Psoas muscle (tissue), 8 donors: ENCODE results near the gene FAM171A1. TPM values are rescaled to one million over a fixed set of nuclear protein-coding genes. Genes with fewer than 3 reads are reported as not detected.
"Not testable (repeated sequence)": the region's sequence is repeated elsewhere in the genome, so short reads cannot be mapped to it uniquely, and the experiment has no call there.

Experiments used
- ATAC-seq, 4 donors: fragments of 200-7000 bp; cut with Tn5 transposase; one replicate each; pipeline ENCODE4 v1.9.1; 2020; ENCODE audit warnings: moderate library complexity in 3 of 4, mild to moderate bottlenecking in 2 of 4
- DNase-seq, 2 donors: peaks; one replicate each; pipeline ENCODE4 v3.0.0-alpha.2; 2020
- H3K27ac ChIP-seq: fragments of 200-600 bp; one replicate; pipeline ENCODE4 v1.8.0; 2022
- H3K27me3 ChIP-seq, 3 donors: fragments of 200-600 bp in 1 of 3; one replicate each; pipeline versions ENCODE4 v1.6.1 to v1.8.0; 2013 to 2022; ENCODE audit warnings: low read length in 2 of 3, mild to moderate bottlenecking in 2 of 3, moderate library complexity in 1 of 3; ENCODE audit not compliant: insufficient read depth in 3 of 3
- H3K36me3 ChIP-seq, 2 donors: fragments of 200-600 bp in 1 of 2; one replicate each; pipeline versions ENCODE4 v1.6.1 to v1.8.0; 2013 to 2022; ENCODE audit warnings: low read depth in 1 of 2, mild to moderate bottlenecking in 1 of 2, moderate library complexity in 1 of 2; ENCODE audit not compliant: insufficient read depth in 1 of 2
- H3K4me1 ChIP-seq: fragments of 200-600 bp; one replicate; pipeline ENCODE4 v1.8.0; 2022
- H3K4me3 ChIP-seq: fragments of 200-600 bp; one replicate; pipeline ENCODE4 v1.8.0; 2022; ENCODE audit warnings: mild to moderate bottlenecking
- H3K9me3 ChIP-seq: fragments of 200-600 bp; one replicate; pipeline ENCODE4 v1.8.0; 2022
- CTCF ChIP-seq: fragments of 200-600 bp; IDR thresholded peaks from one replicate; pipeline ENCODE4 v1.8.0; 2022; ENCODE audit warnings: antibody characterized with exemption
- WGBS, 3 donors: extraction: QIAGEN DNeasy Blood & Tissue Kit; methylation state at CpG; one replicate each; pipeline versions ENCODE4 v1.1.6 to v1.1.7; 2013; 5-methylcytosine and 5-hydroxymethylcytosine counted together
- intact Hi-C, 2 donors: fragments of 100-400 bp; cut with DNase I; formaldehyde crosslinking; loops; one replicate each; pipeline versions ENCODE4 v1.11.0 to v1.14.2; 2022
- polyA plus RNA-seq, 3 donors: library from polyadenylated mRNA; stranded (reverse); fragments of 200-250 nt; gene quantifications; one replicate each; pipeline ENCODE4 v1.2.3, GENCODE V29; 2013
- total RNA-seq, 4 donors: library from RNA; stranded (reverse); fragmentation: NEBNext Ultra II Directional in 2 of 4; extraction: Animal tissue kit (Norgen Biotek cat#: 25700) in 2 of 4; gene quantifications; one replicate each; pipeline versions ENCODE4 v1.2.1 to v1.2.4, GENCODE V29; 2021 to 2023
- donor health status: healthy with polysubstance abuse.
- donor health status: DM: no; HTN: no; CAD: no; lungs with moderate emphysema.
- donor health status: Bipolar disorder and iron deficiency.
- donor health status: healthy.
- donor health status: DM: yes; HTN: yes; CAD: no.
- donor health status: DM: no; HTN: no; CAD: no.
- donor health status: DM: no; HTN: no; CAD: no.
- donor health status: DM: yes; HTN: yes; CAD: no.

The FAM171A1 gene
- total and polyA plus RNA-seq, 7 donors: 3.9 to 10.5 (median 5.0) TPM

GRCh38 chr10:15411010-15411409, 39.9 kb upstream of the FAM171A1 start:
- DNase-seq: no peak
- WGBS, 3 donors: 66 to 74% (median 68%) methylated on average over 4 of the region's 4 CpGs

GRCh38 chr10:15409350-15409749, 38.3 kb upstream of the FAM171A1 start:
- 71 to 87% (median 77%) methylated on average over 2 of the region's 2 CpGs for WGBS, 3 donors
- ATAC-seq, H3K9me3 ChIP-seq, DNase-seq, intact Hi-C loops, H3K36me3 ChIP-seq, H3K4me3 ChIP-seq, H3K4me1 ChIP-seq, H3K27me3 ChIP-seq, H3K27ac ChIP-seq: not testable (repeated sequence)

More at GRCh38 chr10:15411010-15411409, 39.9 kb upstream of the FAM171A1 start:
- no peak overlapping the region for H3K4me3 ChIP-seq
- no peaks in the 10 kb centered on the region for H3K4me1 ChIP-seq
- intact Hi-C loops: no loop called here
- H3K27ac ChIP-seq: no peak overlapping the region
- no peaks in the 10 kb centered on the region for H3K9me3 ChIP-seq
- no peak for TF ChIP-seq CTCF
- H3K36me3 ChIP-seq: no peaks in the 10 kb centered on the region
- ATAC-seq: no peak
- no peaks in the 10 kb centered on the region for H3K27me3 ChIP-seq

GRCh38 chr10:15408557-15408956, 37.5 kb upstream of the FAM171A1 start:
- no peak overlapping the region for H3K4me3 ChIP-seq
- ATAC-seq (no peak), DNase-seq (no peak)
- no peaks in the 10 kb centered on the region for H3K4me1 ChIP-seq
- no peak overlapping the region for H3K27ac ChIP-seq
- no peaks in the 10 kb centered on the region for H3K36me3 ChIP-seq
- no peaks in the 10 kb centered on the region for H3K9me3 ChIP-seq
- intact Hi-C loops: no loop called here
- no peak for TF ChIP-seq CTCF
- WGBS, 3 donors: 88 to 94% (median 89%) methylated on average over 5 of the region's 5 CpGs
- H3K27me3 ChIP-seq: no peaks in the 10 kb centered on the region

- DNase-seq: no peak
- intact Hi-C loops: no loop called here
- H3K27me3 ChIP-seq: no peaks in the 10 kb centered on the region
- no peak overlapping the region for H3K4me3 ChIP-seq
- 94 to 96% (median 95%) methylated on average over 3 of the region's 3 CpGs for WGBS, 3 donors
- H3K27ac ChIP-seq: no peak overlapping the region
- TF ChIP-seq CTCF: no peak
- no peak for ATAC-seq
- H3K36me3 ChIP-seq: no peaks in the 10 kb centered on the region
- no peaks in the 10 kb centered on the region for H3K9me3 ChIP-seq
- no peaks in the 10 kb centered on the region for H3K4me1 ChIP-seq
These were observed 34.2 kb upstream of the FAM171A1 start for GRCh38 chr10:15405319-15405718.

- no peak overlapping the region for H3K27ac ChIP-seq
- DNase-seq (no peak), ATAC-seq (no peak)
- H3K9me3 ChIP-seq: no peaks in the 10 kb centered on the region
- no peak overlapping the region for H3K4me3 ChIP-seq
- no peaks in the 10 kb centered on the region for H3K36me3 ChIP-seq
- no peak for TF ChIP-seq CTCF
- intact Hi-C loops: no loop called here
- H3K27me3 ChIP-seq: no peaks in the 10 kb centered on the region
- H3K4me1 ChIP-seq: no peaks in the 10 kb centered on the region
These were observed 30.3 kb upstream of the FAM171A1 start for GRCh38 chr10:15401382-15401781.

- H3K4me3 ChIP-seq, H3K36me3 ChIP-seq, ATAC-seq, intact Hi-C loops, H3K9me3 ChIP-seq, H3K27ac ChIP-seq, DNase-seq, H3K27me3 ChIP-seq, H3K4me1 ChIP-seq: not testable (repeated sequence)
These were observed 29.4 kb upstream of the FAM171A1 start for GRCh38 chr10:15400461-15400860.
